Activated B cell treated with CpG ODN at 0.5 μM for 24 hours (primary cell): Measurements from ENCODE around the gene ZNF593. TPM values are rescaled to one million over a fixed set of nuclear protein-coding genes. Genes with fewer than 3 reads are reported as not detected.

Source experiments
- ATAC-seq: fragments of 200-7000 bp; cut with Tn5 transposase; one replicate; pipeline ENCODE4 v1.10.0; 2021; ENCODE audit warnings: low read depth, mild to moderate bottlenecking, moderate library complexity
- CTCF ChIA-PET: fragments of 350-600 bp; sonication (Branson Sonifier 250); formaldehyde crosslinking; loops from one replicate; lab custom pipeline; 2021; ENCODE audit warnings: antibody characterized with exemption; lab: Charles Lee
- POLR2A ChIA-PET: fragments of 350-600 bp; sonication (Branson Sonifier 250); formaldehyde crosslinking; loops from one replicate; lab custom pipeline; 2021; ENCODE audit warnings: antibody characterized with exemption; lab: Charles Lee
- DNase-seq: peaks from one replicate; pipeline ENCODE4 v3.0.0; 2022
- H3K27ac Mint-ChIP-seq: one replicate; pipeline ENCODE4 v1.8.0; 2020; ENCODE audit warnings: mixed read lengths
- H3K27me3 Mint-ChIP-seq: one replicate; pipeline ENCODE4 v1.8.0; 2021; ENCODE audit warnings: mixed read lengths
- H3K36me3 Mint-ChIP-seq: one replicate; pipeline ENCODE4 v1.8.0; 2021; ENCODE audit warnings: low read depth, mixed read lengths
- H3K4me1 Mint-ChIP-seq: one replicate; pipeline ENCODE4 v1.8.0; 2021; ENCODE audit warnings: mixed read lengths
- H3K4me3 Mint-ChIP-seq: one replicate; pipeline ENCODE4 v1.8.0; 2020; ENCODE audit warnings: mild to moderate bottlenecking, mixed read lengths
- H3K9me3 Mint-ChIP-seq: one replicate; pipeline ENCODE4 v1.8.0; 2020; ENCODE audit warnings: mixed read lengths
- intact Hi-C: fragments of 100-400 bp; cut with micrococcal nuclease; formaldehyde crosslinking; loops from one replicate; pipeline ENCODE4 v1.15.1; 2024
- total RNA-seq: library from RNA; stranded (reverse); gene quantifications from 2 replicates; pipeline ENCODE4 v1.2.3, GENCODE V29; 2022
- TF ChIP-seq, protein P1 (sequence below): fragments of 200-600 bp; IDR thresholded peaks from one replicate; pipeline ENCODE4 v1.8.0; 2022; ENCODE audit warnings: antibody characterized with exemption, mild to moderate bottlenecking

ZNF593 gene
- total RNA-seq, 1 donor from 2014 or later, result 36.0 TPM

DNA sequence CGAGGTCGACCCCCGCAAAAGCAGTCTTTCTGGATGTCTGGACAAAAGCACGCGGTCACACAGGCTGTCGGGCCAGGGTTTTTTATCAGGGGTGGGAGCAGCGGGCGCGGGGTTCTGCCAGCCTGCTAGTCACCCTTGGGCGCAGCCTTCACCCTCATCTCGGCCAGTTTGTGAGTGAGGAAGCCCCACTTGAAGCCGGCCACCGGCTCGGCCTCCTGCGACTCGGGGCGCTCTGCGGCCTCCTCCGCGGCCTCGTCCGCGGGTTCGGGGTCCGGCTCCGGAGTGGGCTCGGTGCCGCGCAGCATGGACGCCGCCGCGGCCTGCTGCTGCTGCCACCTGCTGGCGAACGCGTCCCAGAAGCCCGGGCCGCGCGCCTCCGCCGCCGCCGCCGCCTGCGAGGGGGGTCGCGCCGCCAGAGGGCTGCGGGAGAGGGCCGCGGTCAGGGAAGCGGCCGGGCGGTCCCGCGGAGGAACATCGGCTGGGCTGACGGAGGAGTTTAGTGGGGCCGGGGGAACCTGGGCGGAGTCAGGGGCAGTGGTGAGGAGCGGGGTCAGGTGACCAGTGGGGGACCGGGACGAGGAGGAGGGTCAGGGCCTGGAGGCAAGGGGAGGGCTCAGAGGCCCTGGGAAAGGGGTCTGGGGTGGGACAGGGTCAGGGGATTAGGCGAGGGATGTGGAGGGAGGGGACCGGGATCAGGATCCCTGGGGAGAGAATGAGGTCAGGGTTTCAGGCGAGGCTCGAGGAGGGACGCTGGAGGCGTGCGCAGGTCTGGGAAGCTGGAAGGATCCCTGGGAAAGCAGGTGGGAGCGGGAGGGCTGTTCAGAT lies 5.5 kb upstream of the ZNF593 start:
- POLR2A ChIA-PET, result interaction anchor here (0.6 kb wide), 1 partner anchor 281 kb away, joined by 8 read pairs; no protein-coding TSS in a partner anchor
- intact Hi-C loops, result loop anchor here (1.0 to 5.0 kb wide), 3 partner anchors 59 to 257 kb away; partner anchors contain the start of gene STMN1
- Mint-ChIP-seq H3K27ac (no peak overlapping the region), H3K4me3 (peak overlapping the region; percentile 56), H3K4me1 (peaks cover 13% of the 10 kb centered on the region), H3K9me3 (no peaks in the 10 kb centered on the region), H3K36me3 (no peaks in the 10 kb centered on the region), H3K27me3 (peaks cover 14% of the 10 kb centered on the region)
- ATAC-seq (peak; percentile 70), DNase-seq (peak; percentile 74)
- TF ChIP-seq, protein P1, sequence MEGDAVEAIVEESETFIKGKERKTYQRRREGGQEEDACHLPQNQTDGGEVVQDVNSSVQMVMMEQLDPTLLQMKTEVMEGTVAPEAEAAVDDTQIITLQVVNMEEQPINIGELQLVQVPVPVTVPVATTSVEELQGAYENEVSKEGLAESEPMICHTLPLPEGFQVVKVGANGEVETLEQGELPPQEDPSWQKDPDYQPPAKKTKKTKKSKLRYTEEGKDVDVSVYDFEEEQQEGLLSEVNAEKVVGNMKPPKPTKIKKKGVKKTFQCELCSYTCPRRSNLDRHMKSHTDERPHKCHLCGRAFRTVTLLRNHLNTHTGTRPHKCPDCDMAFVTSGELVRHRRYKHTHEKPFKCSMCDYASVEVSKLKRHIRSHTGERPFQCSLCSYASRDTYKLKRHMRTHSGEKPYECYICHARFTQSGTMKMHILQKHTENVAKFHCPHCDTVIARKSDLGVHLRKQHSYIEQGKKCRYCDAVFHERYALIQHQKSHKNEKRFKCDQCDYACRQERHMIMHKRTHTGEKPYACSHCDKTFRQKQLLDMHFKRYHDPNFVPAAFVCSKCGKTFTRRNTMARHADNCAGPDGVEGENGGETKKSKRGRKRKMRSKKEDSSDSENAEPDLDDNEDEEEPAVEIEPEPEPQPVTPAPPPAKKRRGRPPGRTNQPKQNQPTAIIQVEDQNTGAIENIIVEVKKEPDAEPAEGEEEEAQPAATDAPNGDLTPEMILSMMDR, result no peak
- CTCF ChIA-PET, result no interaction called here

DNA sequence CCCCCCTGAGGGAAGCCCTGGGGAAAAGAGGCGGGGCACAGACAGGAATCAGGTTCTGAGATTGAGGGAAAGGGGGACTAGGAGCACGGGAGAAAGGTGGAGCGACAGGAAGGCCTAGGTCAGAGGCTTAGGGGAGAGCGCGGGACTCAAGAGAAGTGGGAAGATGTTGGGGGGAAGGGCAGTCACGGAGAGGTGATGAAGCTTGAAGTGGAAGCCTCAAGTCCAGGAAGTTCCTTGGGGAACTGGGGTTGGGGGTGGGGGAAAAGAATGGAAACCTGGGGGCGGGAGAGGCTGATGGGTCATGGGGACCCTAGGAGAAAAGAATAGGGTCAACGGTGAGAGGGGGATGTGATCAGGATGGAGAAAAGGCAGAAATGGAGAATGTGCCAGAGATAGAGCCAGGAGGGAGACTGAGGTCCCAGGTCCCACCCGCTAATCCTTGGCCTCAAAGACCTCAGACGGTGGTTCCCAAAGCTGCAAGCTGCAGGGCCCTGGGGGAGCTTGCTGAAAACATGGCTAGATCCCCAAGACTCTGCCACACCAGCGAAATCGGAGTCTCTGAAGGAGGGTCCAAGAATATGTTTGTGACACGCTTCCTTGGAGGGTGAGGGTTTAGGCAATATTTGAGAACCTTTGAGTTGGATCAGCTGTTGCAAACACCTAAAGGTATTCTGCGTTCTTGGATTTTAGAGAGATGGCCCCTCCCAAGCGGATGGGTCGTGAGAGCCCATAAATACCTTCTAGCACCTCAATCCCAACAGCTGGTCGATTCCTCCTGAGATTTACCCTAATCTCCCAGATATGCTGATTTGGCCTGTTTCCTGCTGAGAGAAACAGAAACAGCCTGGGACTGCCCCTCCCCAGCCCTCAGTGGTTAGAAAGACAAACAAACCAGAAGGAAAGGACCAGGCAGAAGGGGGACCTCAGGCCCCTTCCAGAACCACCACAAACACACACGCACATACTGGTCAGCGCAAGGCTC lies 4.6 kb upstream of the ZNF593 start:
- Mint-ChIP-seq H3K9me3 (no peaks in the 10 kb centered on the region), H3K27me3 (peaks cover 8% of the 10 kb centered on the region), H3K4me3 (peak overlapping the region; percentile 56), H3K36me3 (no peaks in the 10 kb centered on the region), H3K27ac (no peak overlapping the region), H3K4me1 (peaks cover 16% of the 10 kb centered on the region)
- ATAC-seq (no peak), DNase-seq (no peak)
- TF ChIP-seq, protein P1, result no peak
- CTCF ChIA-PET, result interaction anchor here (0.6 to 1.1 kb wide), 3 partner anchors 120 to 252 kb away, joined by 3 to 5 read pairs (median 4); no protein-coding TSS in a partner anchor
- POLR2A ChIA-PET, result interaction anchor here (0.6 kb wide), 1 partner anchor 280 kb away, joined by 8 read pairs; no protein-coding TSS in a partner anchor
- intact Hi-C loops, result loop anchor here (1.0 to 5.0 kb wide), 3 partner anchors 60 to 258 kb away; partner anchors contain the start of gene STMN1

DNA sequence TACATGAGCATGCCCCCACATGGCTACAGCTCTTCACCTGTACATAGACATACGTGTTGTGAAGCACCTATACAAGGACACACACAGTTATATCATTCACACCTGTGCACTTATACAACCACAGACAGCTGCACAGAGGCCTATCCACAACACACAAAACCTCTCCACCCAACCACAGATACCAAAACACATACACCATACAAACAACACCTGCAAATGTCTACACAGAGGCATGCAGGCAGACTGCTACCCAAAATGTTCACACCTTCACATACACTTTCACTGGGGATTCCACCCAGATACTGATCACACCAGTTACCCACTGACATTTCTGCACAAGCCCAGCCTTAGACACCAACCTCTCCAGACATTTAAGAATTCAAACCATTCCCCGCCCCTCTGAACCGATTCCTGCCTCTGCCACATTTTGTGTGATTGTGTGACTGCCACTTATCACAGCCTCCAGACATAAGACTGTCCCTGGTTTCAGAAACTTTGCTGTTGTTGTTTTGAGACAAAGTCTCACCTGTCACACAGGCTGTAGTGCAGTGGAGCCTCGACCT lies 2.9 kb upstream of the ZNF593 start:
- Mint-ChIP-seq H3K9me3 (no peaks in the 10 kb centered on the region), H3K27ac (no peak overlapping the region), H3K27me3 (peaks cover 7% of the 10 kb centered on the region), H3K4me1 (peaks cover 29% of the 10 kb centered on the region), H3K4me3 (no peak overlapping the region), H3K36me3 (no peaks in the 10 kb centered on the region)
- POLR2A ChIA-PET, result no interaction called here
- no peak for ATAC-seq
- TF ChIP-seq, protein P1, result no peak
- CTCF ChIA-PET, result no interaction called here
- intact Hi-C loops, result no loop called here
- DNase-seq, result no peak

DNA sequence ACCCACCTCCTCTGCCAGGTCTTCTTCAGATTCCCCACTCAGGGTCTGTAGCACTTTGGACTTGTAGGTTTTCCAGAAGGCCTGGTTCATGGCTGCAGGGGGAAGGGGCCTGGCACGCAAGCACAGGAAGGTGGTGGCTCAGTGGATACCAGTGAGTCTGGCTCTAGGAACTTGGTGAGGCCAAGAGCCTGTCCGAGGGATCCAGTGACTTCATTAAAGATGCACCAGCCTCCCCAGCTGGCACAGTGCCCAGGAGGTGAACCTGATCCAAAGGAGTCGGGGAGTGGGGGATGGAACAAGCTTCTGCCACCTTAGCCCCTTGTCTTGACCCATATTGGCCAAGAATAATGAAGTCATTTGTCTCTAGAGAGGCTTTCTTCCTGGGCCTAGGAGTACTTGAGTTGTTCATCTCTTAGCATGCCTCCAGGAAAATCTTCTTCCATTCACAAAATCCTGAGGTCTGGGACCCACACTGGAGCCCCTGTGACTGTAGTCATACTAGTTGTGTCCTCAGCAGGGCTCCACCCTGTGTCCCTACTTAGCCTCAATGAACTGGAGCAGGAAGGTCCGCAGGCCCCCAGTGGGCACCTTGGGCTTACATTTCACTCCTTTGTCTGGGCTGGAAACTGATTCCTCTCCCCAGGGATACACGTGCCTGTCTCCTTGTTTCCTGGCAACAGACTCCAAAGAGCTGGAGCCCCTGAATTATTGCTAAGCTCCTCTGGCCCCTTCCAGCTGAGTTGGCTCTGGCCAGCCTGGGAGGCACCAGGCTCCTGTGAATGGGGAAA lies 1.1 kb upstream of the ZNF593 start, which contains the start of gene C1orf232:
TSS of gene C1orf232 (minus strand) at position 554 of the 788 bp plus-strand sequence. CDS start at position 90, 464 bp downstream.
- DNase-seq (no peak), ATAC-seq (no peak)
- Mint-ChIP-seq H3K27me3 (no peaks in the 10 kb centered on the region), H3K36me3 (no peaks in the 10 kb centered on the region), H3K9me3 (no peaks in the 10 kb centered on the region), H3K27ac (peak within 1 kb of the TSS; percentile 84), H3K4me3 (peak within 1 kb of the TSS; percentile 91), H3K4me1 (peaks cover 24% of the 10 kb centered on the region)
- CTCF ChIA-PET, result interaction anchor here (1.2 to 3.1 kb wide), 8 partner anchors 11 to 249 kb away, joined by 3 to 35 read pairs (median 6); partner anchors contain the start of gene CEP85
- intact Hi-C loops, result loop anchor here (1.0 to 2.0 kb wide), 4 partner anchors 58 to 195 kb away; partner anchors contain the start of genes CEP85 and PDIK1L
- POLR2A ChIA-PET, result no interaction called here
- TF ChIP-seq, protein P1, result no peak
